Pancreas (tissue), 10 donors: ENCODE measurements around the gene CRK. TPM values are rescaled to one million over a fixed set of nuclear protein-coding genes. Genes with fewer than 3 reads are reported as not detected.

Source experiments
- ATAC-seq, 4 donors: fragments of 200-7000 bp; cut with Tn5 transposase; one replicate each; pipeline versions ENCODE4 v1.8.0 to v1.9.1; 2020; ENCODE audit warnings: mild to moderate bottlenecking in 4 of 4, moderate library complexity in 4 of 4
- DNase-seq, 6 donors: peaks; one replicate each; pipeline ENCODE4 v3.0.0-alpha.2; 2020
- FAIRE-seq: peaks from 2 replicates; lab custom pipeline; 2012; peaks lifted over from hg19 to GRCh38; lab: Jason Lieb, UNC
- H3K27ac ChIP-seq, 4 donors: fragments of 200-600 bp; sonication (generic); 1 replicate in 3 of 4; 2 replicates in 1 of 4; pipeline versions ENCODE4 v1.5.0 to v1.8.0; 2020
- H3K27me3 ChIP-seq, 4 donors: fragments of 200-600 bp; one replicate each; pipeline ENCODE4 v1.8.0; 2021
- H3K36me3 ChIP-seq, 3 donors: fragments of 200-600 bp; sonication (generic) in 1 of 3; one replicate each; pipeline versions ENCODE4 v1.5.0 to v1.8.0; 2020 to 2021
- H3K4me1 ChIP-seq, 3 donors: fragments of 200-600 bp; one replicate each; pipeline ENCODE4 v1.8.0; 2021
- H3K4me3 ChIP-seq, 4 donors: fragments of 200-600 bp; sonication (generic) in 2 of 4; one replicate each; pipeline versions ENCODE4 v1.5.0 to v1.8.0; 2020 to 2021
- H3K9me3 ChIP-seq, 4 donors: fragments of 200-600 bp; one replicate each; pipeline ENCODE4 v1.8.0; 2021
- WGBS, 2 donors: extraction: QIAGEN DNeasy Blood & Tissue Kit; methylation state at CpG; one replicate each; pipeline ENCODE4 v1.1.7; 2013; 5-methylcytosine and 5-hydroxymethylcytosine counted together
- intact Hi-C, 3 donors: fragments of 100-400 bp; cut with DNase I; formaldehyde crosslinking; loops; one replicate each; pipeline versions ENCODE4 v1.11.1 to v1.14.2; 2022
- polyA plus RNA-seq, 2 donors: library from polyadenylated mRNA; stranded (reverse); fragments of 200-250 nt; gene quantifications; one replicate each; pipeline ENCODE4 v1.2.3, GENCODE V29; 2013
- total RNA-seq, 6 donors: library from RNA; stranded (reverse); fragmentation: NEBNext Ultra II Directional in 4 of 6; extraction: Animal tissue kit (Norgen Biotek cat#: 25700) in 4 of 6; gene quantifications; one replicate each; pipeline versions ENCODE4 v1.2.1 to v1.2.4, GENCODE V29; 2021 to 2023
- TF ChIP-seq, protein P1 (sequence below), 4 donors: fragments of 200-600 bp; sonication (generic) in 3 of 4; IDR thresholded peaks; one replicate each; pipeline versions ENCODE4 v1.5.0 to v1.8.0; 2021; ENCODE audit warnings: antibody characterized with exemption in 4 of 4
- donor health status: healthy with polysubstance abuse.
- donor health status: DM: no; HTN: no; CAD: no; lungs with moderate emphysema.
- donor health status: DM: no; HTN: no; CAD: no.
- donor health status: control.
- donor health status: control.
- donor health status: Bipolar disorder and iron deficiency.
- donor health status: DM: yes; HTN: yes; CAD: no.
- donor health status: DM: no; HTN: no; CAD: no.
- donor health status: DM: no; HTN: no; CAD: no.
- donor health status: DM: yes; HTN: yes; CAD: no.

CRK gene
- total and polyA plus RNA-seq, 8 donors = 9.8 to 30.8 (median 18.5) TPM

- TF ChIP-seq, protein P1, sequence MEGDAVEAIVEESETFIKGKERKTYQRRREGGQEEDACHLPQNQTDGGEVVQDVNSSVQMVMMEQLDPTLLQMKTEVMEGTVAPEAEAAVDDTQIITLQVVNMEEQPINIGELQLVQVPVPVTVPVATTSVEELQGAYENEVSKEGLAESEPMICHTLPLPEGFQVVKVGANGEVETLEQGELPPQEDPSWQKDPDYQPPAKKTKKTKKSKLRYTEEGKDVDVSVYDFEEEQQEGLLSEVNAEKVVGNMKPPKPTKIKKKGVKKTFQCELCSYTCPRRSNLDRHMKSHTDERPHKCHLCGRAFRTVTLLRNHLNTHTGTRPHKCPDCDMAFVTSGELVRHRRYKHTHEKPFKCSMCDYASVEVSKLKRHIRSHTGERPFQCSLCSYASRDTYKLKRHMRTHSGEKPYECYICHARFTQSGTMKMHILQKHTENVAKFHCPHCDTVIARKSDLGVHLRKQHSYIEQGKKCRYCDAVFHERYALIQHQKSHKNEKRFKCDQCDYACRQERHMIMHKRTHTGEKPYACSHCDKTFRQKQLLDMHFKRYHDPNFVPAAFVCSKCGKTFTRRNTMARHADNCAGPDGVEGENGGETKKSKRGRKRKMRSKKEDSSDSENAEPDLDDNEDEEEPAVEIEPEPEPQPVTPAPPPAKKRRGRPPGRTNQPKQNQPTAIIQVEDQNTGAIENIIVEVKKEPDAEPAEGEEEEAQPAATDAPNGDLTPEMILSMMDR (IDR thresholded peaks at IDR 0.05) = no peak
- H3K4me1 ChIP-seq = peaks cover 3 to 11% (median 4%) of the 10 kb centered on the region in 3 donors
- no peaks in the 10 kb centered on the region for H3K27me3 ChIP-seq
- peak overlapping the region; percentile 55 to 85 (median 78) for H3K4me3 ChIP-seq
- intact Hi-C loops = no loop called here
- FAIRE-seq (no peak), DNase-seq (peak; percentile 62 to 87 (median 75)), ATAC-seq (peak; percentile 27 to 44 (median 34))
- no peaks in the 10 kb centered on the region for H3K9me3 ChIP-seq
- peaks cover 0 to 17% (median under 1%) of the 10 kb centered on the region in 3 donors for H3K36me3 ChIP-seq
- 3% methylated on average over 73 to 125 of the region's 127 CpGs for WGBS, 2 donors
- H3K27ac ChIP-seq = peak overlapping the region; percentile 92 to 96 (median 93)
Measured at GRCh38 chr17:1485423-1486376, 29.7 kb upstream of the CRK start.

- TF ChIP-seq, protein P1 (IDR thresholded peaks at IDR 0.05) = no peak
- DNase-seq = peak; percentile 75 to 90 (median 78)
- peak overlapping the region; percentile 92 to 96 (median 93) for H3K27ac ChIP-seq
- no peaks in the 10 kb centered on the region for H3K27me3 ChIP-seq
- intact Hi-C loops = no loop called here
- H3K4me1 ChIP-seq = peaks cover 3 to 11% (median 4%) of the 10 kb centered on the region in 3 donors
- H3K36me3 ChIP-seq = peaks cover 0 to 26% (median 5%) of the 10 kb centered on the region in 3 donors
- peak; percentile 68 to 77 (median 75) for ATAC-seq
- no peak for FAIRE-seq
- peak overlapping the region; percentile 55 to 85 (median 78) for H3K4me3 ChIP-seq
- 1% methylated on average over 18 to 19 of the region's 19 CpGs for WGBS, 2 donors
- H3K9me3 ChIP-seq = no peaks in the 10 kb centered on the region
Measured at GRCh38 chr17:1484676-1485422, 28.8 kb upstream of the CRK start.

DNA sequence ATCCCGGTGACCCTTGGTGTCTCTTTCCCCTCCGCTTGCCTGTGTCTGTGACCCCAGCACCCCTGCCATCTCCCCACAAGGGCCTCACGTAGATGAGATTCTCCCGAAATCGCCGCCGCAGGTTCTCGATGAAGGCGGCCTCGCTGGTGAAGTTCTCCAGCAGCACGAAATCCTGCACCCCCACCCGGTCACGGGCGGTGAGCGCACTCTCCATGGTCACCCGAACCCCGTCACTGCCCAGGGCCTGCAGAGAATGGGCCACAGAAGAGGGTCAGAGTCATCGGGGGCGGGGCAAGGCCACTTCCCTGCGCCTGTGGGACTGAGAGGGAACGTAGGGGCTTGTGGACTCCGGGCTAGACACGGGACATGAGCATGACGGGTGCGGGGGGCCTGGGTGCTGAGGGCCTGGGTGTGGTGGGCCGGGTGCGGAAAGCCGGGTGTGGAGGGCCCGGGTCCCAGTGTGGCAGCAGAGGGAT lies 28.1 kb upstream of the CRK start:
- TF ChIP-seq, protein P1 (IDR thresholded peaks at IDR 0.05) = no peak
- Histone ChIP-seq H3K9me3 (no peaks in the 10 kb centered on the region), H3K36me3 (peaks cover 0 to 33% (median 7%) of the 10 kb centered on the region in 3 donors), H3K27ac (peak overlapping the region; percentile 92 to 96 (median 93)), H3K4me1 (peaks cover 3 to 11% (median 4%) of the 10 kb centered on the region in 3 donors), H3K27me3 (no peaks in the 10 kb centered on the region), H3K4me3 (peak overlapping the region in 2 of 4 donors; percentile 83 to 85)
- FAIRE-seq (no peak), DNase-seq (peak in 5 of 6 donors; percentile 44 to 84 (median 50)), ATAC-seq (no peak)
- whole genome bisulfite sequencing, 2 donors = 68 to 72% methylated on average over 29 of the region's 29 CpGs
- intact Hi-C loops = no loop called here

DNA sequence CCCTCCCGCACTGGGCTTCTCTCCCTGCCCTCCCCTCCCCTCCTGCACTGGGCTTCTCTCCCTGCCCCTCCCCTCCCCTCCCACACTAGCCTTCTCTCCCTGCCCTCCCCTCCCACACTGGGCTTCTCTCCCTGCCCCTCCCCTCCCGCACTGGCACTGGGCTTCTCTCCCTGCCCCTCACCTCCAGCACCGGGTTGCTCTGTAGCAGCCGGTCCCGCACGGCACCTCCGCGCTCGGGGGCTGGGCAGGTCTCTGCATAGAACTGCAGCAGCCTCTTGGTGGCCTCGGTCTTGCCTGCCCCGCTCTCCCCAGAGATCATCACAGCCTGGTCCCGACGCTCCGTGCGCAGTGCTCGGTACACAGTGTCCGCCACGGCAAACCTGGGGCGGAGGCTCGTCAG lies 26.6 kb upstream of the CRK start:
- Histone ChIP-seq H3K4me1 (peaks cover 3 to 8% (median 4%) of the 10 kb centered on the region in 3 donors), H3K27ac (no peak overlapping the region), H3K27me3 (no peaks in the 10 kb centered on the region), H3K36me3 (peaks cover 0 to 47% (median 13%) of the 10 kb centered on the region in 3 donors), H3K9me3 (no peaks in the 10 kb centered on the region), H3K4me3 (no peak overlapping the region)
- no peak for ATAC-seq
- WGBS, 2 donors = 83 to 89% methylated on average over 19 to 20 of the region's 20 CpGs
- intact Hi-C loops = no loop called here
- TF ChIP-seq, protein P1 (IDR thresholded peaks at IDR 0.05) = no peak
- no peak for FAIRE-seq
- DNase-seq = peak in 2 of 6 donors; percentile 71 to 84
